GM10248 (cell line): ENCODE results near the gene RAB14.

Source experiments
- CTCF ChIA-PET: fragments of 300-600 bp; sonication (Branson Sonifier 250); formaldehyde crosslinking; extraction: SDS; loops from one replicate; lab custom pipeline; 2021; ENCODE audit warnings: antibody characterized with exemption; lab: Yijun Ruan, JAX
- POLR2A ChIA-PET: fragments of 350-650 bp; sonication (Branson Sonifier 250); formaldehyde crosslinking; extraction: SDS; loops from one replicate; lab custom pipeline; 2020; ENCODE audit warnings: antibody characterized with exemption; lab: Yijun Ruan, JAX
- DNase-seq: peaks from one replicate; pipeline ENCODE4 v3.0.0; 2012; ENCODE audit errors: extremely low spot score
- CTCF ChIP-seq: IDR thresholded peaks from 2 replicates; pipeline ENCODE4 v1.5.1; 2012; ENCODE audit warnings: mild to moderate bottlenecking, low read depth; ENCODE audit errors: extremely low read depth, missing control alignments, control extremely low read depth

The RAB14 gene

GRCh38 chr9:121173501-121173900 lies 28.2 kb downstream of the RAB14 start:
- DNase-seq: no peak
- CTCF ChIA-PET: interaction anchor here (0.9 to 5.8 kb wide), 3 partner anchors 9 to 12 kb away, joined by 3 to 37 read pairs (median 4); no protein-coding TSS in a partner anchor
- no peak for TF ChIP-seq CTCF
- POLR2A ChIA-PET: interaction anchor here (1.2 kb wide), 1 partner anchor 12 kb away, joined by 3 read pairs; no protein-coding TSS in a partner anchor

- ChIA-PET CTCF (interaction anchor here (0.9 to 5.8 kb wide), 3 partner anchors 9 to 13 kb away, joined by 3 to 37 read pairs (median 4); no protein-coding TSS in a partner anchor), POLR2A (interaction anchor here (1.2 kb wide), 1 partner anchor 13 kb away, joined by 3 read pairs; no protein-coding TSS in a partner anchor)
- no peak for DNase-seq
- TF ChIP-seq CTCF: no peak
These were observed 28.8 kb downstream of the RAB14 start for GRCh38 chr9:121172726-121173487.

GRCh38 chr9:121171236-121171635 lies 30.4 kb downstream of the RAB14 start:
- ChIA-PET CTCF (interaction anchor here (0.7 to 5.8 kb wide), 6 partner anchors 9 to 41 kb away, joined by 3 to 37 read pairs (median 4); partner anchors contain the start of gene RAB14), POLR2A (no interaction called here)
- TF ChIP-seq CTCF: no peak
- no peak for DNase-seq

GRCh38 chr9:121169094-121169601 lies 32.5 kb downstream of the RAB14 start:
- CTCF ChIA-PET: interaction anchor here (0.7 to 5.8 kb wide), 10 partner anchors 9 to 72 kb away, joined by 3 to 37 read pairs (median 3); no protein-coding TSS in a partner anchor
- no peak for DNase-seq
- POLR2A ChIA-PET: no interaction called here
- no peak for TF ChIP-seq CTCF

GRCh38 chr9:121168052-121168451 lies 33.6 kb downstream of the RAB14 start:
- DNase-seq: no peak
- CTCF ChIA-PET: interaction anchor here (1.1 to 4.1 kb wide), 3 partner anchors 9 to 46 kb away, joined by 3 to 23 read pairs (median 4); no protein-coding TSS in a partner anchor

More at GRCh38 chr9:121168052-121168451, 33.6 kb downstream of the RAB14 start:
- POLR2A ChIA-PET: no interaction called here
- TF ChIP-seq CTCF: no peak
